ENCODE results near the gene BCAS1.

- TF ChIP-seq POLR2A (IDR thresholded peaks at IDR 0.05; ENCODE audit: low read depth, low read length) (no peak), POLR2AphosphoS5 (IDR thresholded peaks at IDR 0.05; ENCODE audit: low read depth, low read length) (no peak)
Measured at GRCh38 chr20:54056762-54057639, 13.4 kb downstream of the BCAS1 start.

Data from GM12892 (cell line).